ENCODE results near the gene MAST4. TPM values are rescaled to one million over a fixed set of nuclear protein-coding genes. Genes with fewer than 3 reads are reported as not detected.
"Not testable (repeated sequence)": the region's sequence is repeated elsewhere in the genome, so short reads cannot be mapped to it uniquely, and the experiment has no call there.

Gene MAST4
- total RNA-seq, 1 experiment from 2014 or later: 4.7 TPM

- no peak for DNase-seq (ENCODE audit: low spot score)
Measured at GRCh38 chr5:67118050-67118620, 521.9 kb downstream of the MAST4 start.

- DNase-seq (ENCODE audit: low spot score): no peak
Measured at GRCh38 chr5:67119010-67119409, 522.8 kb downstream of the MAST4 start.

GRCh38 chr5:67120032-67120431 lies 523.8 kb downstream of the MAST4 start:
- no peak for DNase-seq (ENCODE audit: low spot score)

- DNase-seq (ENCODE audit: low spot score): no peak
Measured at GRCh38 chr5:67123819-67124218, 527.6 kb downstream of the MAST4 start.

GRCh38 chr5:67124556-67124955 lies 528.4 kb downstream of the MAST4 start:
- no peak for DNase-seq (ENCODE audit: low spot score)

GRCh38 chr5:67127347-67127895 lies 531.2 kb downstream of the MAST4 start:
- DNase-seq (ENCODE audit: low spot score): not testable (repeated sequence)

GRCh38 chr5:67129768-67130167 lies 533.6 kb downstream of the MAST4 start:
- no peak for DNase-seq (ENCODE audit: low spot score)

GRCh38 chr5:67133217-67133616 lies 537.0 kb downstream of the MAST4 start:
- no peak for DNase-seq (ENCODE audit: low spot score)

- no peak for DNase-seq (ENCODE audit: low spot score)
Measured at GRCh38 chr5:67133776-67134175, 537.6 kb downstream of the MAST4 start.

GRCh38 chr5:67135381-67135984 lies 539.3 kb downstream of the MAST4 start:
- DNase-seq (ENCODE audit: low spot score): no peak

- no peak for DNase-seq (ENCODE audit: low spot score)
Measured at GRCh38 chr5:67139030-67139429, 542.8 kb downstream of the MAST4 start.

- DNase-seq (ENCODE audit: low spot score): no peak
Measured at GRCh38 chr5:67140413-67140812, 544.2 kb downstream of the MAST4 start.

GRCh38 chr5:67141644-67142043 lies 545.5 kb downstream of the MAST4 start:
- no peak for DNase-seq (ENCODE audit: low spot score)

GRCh38 chr5:67142816-67143215 lies 546.6 kb downstream of the MAST4 start:
- no peak for DNase-seq (ENCODE audit: low spot score)

GRCh38 chr5:67143549-67143948 lies 547.4 kb downstream of the MAST4 start:
- DNase-seq (ENCODE audit: low spot score): no peak

- no peak for DNase-seq (ENCODE audit: low spot score)
Measured at GRCh38 chr5:67144183-67144639, 548.0 kb downstream of the MAST4 start.

- DNase-seq (ENCODE audit: low spot score): no peak
Measured at GRCh38 chr5:67146574-67146973, 550.4 kb downstream of the MAST4 start.

- no peak for DNase-seq (ENCODE audit: low spot score)
Measured at GRCh38 chr5:67146981-67147380, 550.8 kb downstream of the MAST4 start.

- no peak for DNase-seq (ENCODE audit: low spot score)
Measured at GRCh38 chr5:67147760-67148159, 551.6 kb downstream of the MAST4 start.

GRCh38 chr5:67149057-67149950 lies 553.1 kb downstream of the MAST4 start:
- DNase-seq (ENCODE audit: low spot score): no peak

- DNase-seq (ENCODE audit: low spot score): peak; percentile 49
Measured at GRCh38 chr5:67149951-67150523, 553.8 kb downstream of the MAST4 start.

- no peak for DNase-seq (ENCODE audit: low spot score)
Measured at GRCh38 chr5:67152400-67152799, 556.2 kb downstream of the MAST4 start.

Measured in HT-29 (cell line).